H1 (cell line): Measurements from ENCODE around the gene SLC38A2. TPM values are rescaled to one million over a fixed set of nuclear protein-coding genes. Genes with fewer than 3 reads are reported as not detected.

Experiments used
- CTCF ChIA-PET: fragments of 300-600 bp; sonication (Branson Sonifier 250); formaldehyde crosslinking; loops from one replicate; lab custom pipeline; 2021; ENCODE audit not compliant: partially characterized antibody; lab: Charles Lee
- POLR2A ChIA-PET: fragments of 300-600 bp; sonication (Branson Sonifier 250); formaldehyde crosslinking; loops from one replicate; lab custom pipeline; 2021; ENCODE audit warnings: inconsistent platforms; ENCODE audit not compliant: partially characterized antibody; lab: Charles Lee
- DNase-seq, 2 experiments: peaks; one replicate each; pipeline versions ENCODE4 v3.0.0 to v3.0.0-alpha.2; 2010 to 2022; ENCODE audit warnings: low spot score in 2 of 2, low read depth in 1 of 2, mixed read lengths in 1 of 2
- FAIRE-seq: peaks from 2 replicates; lab custom pipeline; 2011; peaks lifted over from hg19 to GRCh38; lab: Jason Lieb, UNC
- H2AFZ ChIP-seq: 2 replicates; pipeline ENCODE4 v1.8.1; 2012; ENCODE audit warnings: low read length, inconsistent platforms
- H2AK5ac ChIP-seq: 2 replicates; pipeline ENCODE4 v1.6.1; 2013; ENCODE audit warnings: low read depth, low read length
- H2BK120ac ChIP-seq: replicated peaks from 2 replicates; pipeline ENCODE3; 2013; ENCODE audit warnings: low read depth, low read length, inconsistent platforms
- H2BK12ac ChIP-seq: 2 replicates; pipeline ENCODE4 v1.6.1; 2013; ENCODE audit warnings: low read depth, low read length
- H2BK15ac ChIP-seq: 2 replicates; pipeline ENCODE4 v1.6.1; 2013; ENCODE audit warnings: low read length
- H2BK20ac ChIP-seq: 2 replicates; pipeline ENCODE4 v1.6.1; 2013; ENCODE audit warnings: low read length
- H2BK5ac ChIP-seq: 2 replicates; pipeline ENCODE4 v1.6.1; 2013; ENCODE audit warnings: low read depth, low read length
- H3K14ac ChIP-seq: 2 replicates; pipeline ENCODE4 v1.6.1; 2013; ENCODE audit warnings: inconsistent platforms; ENCODE audit not compliant: insufficient read length
- H3K18ac ChIP-seq: 2 replicates; pipeline ENCODE4 v1.6.1; 2013; ENCODE audit warnings: low read length; ENCODE audit errors: extremely low read depth
- H3K23ac ChIP-seq: 2 replicates; pipeline ENCODE4 v1.6.1; 2013; ENCODE audit warnings: inconsistent platforms; ENCODE audit not compliant: insufficient read length
- H3K23me2 ChIP-seq: 2 replicates; pipeline ENCODE4 v1.6.1; 2013; ENCODE audit warnings: low read depth, low read length
- H3K27ac ChIP-seq: 2 replicates; pipeline ENCODE4 v1.6.1; 2011; ENCODE audit warnings: low read depth, low read length, inconsistent platforms
- H3K27me3 ChIP-seq, 4 experiments: replicated peaks in 1 of 4; 1 replicate in 1 of 4; 2 replicates in 3 of 4; pipeline versions ENCODE4 v1.6.1 to v1.8.1; 2011 to 2013; ENCODE audit warnings: low read length in 3 of 4, mild to moderate bottlenecking in 3 of 4, inconsistent platforms in 2 of 4, mixed read lengths in 2 of 4, moderate library complexity in 1 of 4; ENCODE audit not compliant: control insufficient read depth in 3 of 4, insufficient read depth in 3 of 4; ENCODE audit errors: extremely low read depth in 1 of 4
- H3K36me3 ChIP-seq, 4 experiments: 2 replicates each; pipeline versions ENCODE4 v1.6.1 to v1.8.1; 2011 to 2013; ENCODE audit warnings: mild to moderate bottlenecking in 4 of 4, low read length in 3 of 4, moderate library complexity in 2 of 4, control low read depth in 1 of 4, inconsistent platforms in 1 of 4; ENCODE audit not compliant: insufficient read depth in 4 of 4, control insufficient read depth in 2 of 4
- H3K4ac ChIP-seq: replicated peaks from 2 replicates; pipeline ENCODE3; 2013; ENCODE audit warnings: low read length, low read depth, mixed read lengths, inconsistent platforms; ENCODE audit not compliant: insufficient read length
- H3K4me1 ChIP-seq, 4 experiments: replicated peaks in 1 of 4; 1 replicate in 1 of 4; 2 replicates in 3 of 4; pipeline versions ENCODE4 v1.6.1 to v1.8.1; 2011 to 2013; ENCODE audit warnings: low read length in 3 of 4, inconsistent platforms in 2 of 4, mixed read lengths in 1 of 4; ENCODE audit not compliant: insufficient read depth in 4 of 4, control insufficient read depth in 3 of 4
- H3K4me2 ChIP-seq, 2 experiments: 2 replicates each; pipeline versions ENCODE4 v1.6.1 to v1.8.1; 2011 to 2013; ENCODE audit warnings: low read depth in 2 of 2, low read length in 2 of 2, control low read depth in 1 of 2, inconsistent platforms in 1 of 2, mild to moderate bottlenecking in 1 of 2; ENCODE audit not compliant: insufficient read depth in 1 of 2
- H3K4me3 ChIP-seq, 4 experiments: fragments of 200-600, 300-600 bp in 1 of 4; sonication (generic), shearing (Covaris generic), sonication (Bioruptor Twin) in 1 of 4; 2 replicates each; pipeline versions ENCODE4 v1.5.1 to v1.8.1; 2011 to 2016; ENCODE audit warnings: low read length in 4 of 4, low read depth in 3 of 4, control low read depth in 2 of 4, inconsistent platforms in 2 of 4, mild to moderate bottlenecking in 2 of 4, mixed read lengths in 1 of 4, moderate library complexity in 1 of 4; ENCODE audit not compliant: insufficient read depth in 2 of 4; ENCODE audit errors: extremely low read depth in 1 of 4
- H3K56ac ChIP-seq: replicated peaks from 2 replicates; pipeline ENCODE3; 2013; ENCODE audit warnings: low read depth, mild to moderate bottlenecking, mixed read lengths, low read length, inconsistent platforms; ENCODE audit not compliant: insufficient read length
- H3K79me1 ChIP-seq: 2 replicates; pipeline ENCODE4 v1.6.1; 2013; ENCODE audit warnings: low read depth, low read length, control low read depth
- H3K79me2 ChIP-seq, 2 experiments: 2 replicates each; pipeline versions ENCODE4 v1.6.1 to v1.8.1; 2012 to 2013; ENCODE audit warnings: low read length in 2 of 2, mild to moderate bottlenecking in 2 of 2, inconsistent platforms in 1 of 2; ENCODE audit not compliant: insufficient read depth in 2 of 2, control insufficient read depth in 1 of 2
- H3K9ac ChIP-seq, 4 experiments: replicated peaks in 1 of 4; 1 replicate in 1 of 4; 2 replicates in 3 of 4; pipeline versions ENCODE4 v1.6.1 to v1.8.1; 2011 to 2013; ENCODE audit warnings: low read depth in 3 of 4, low read length in 3 of 4, control low read depth in 2 of 4, mild to moderate bottlenecking in 2 of 4, moderate library complexity in 2 of 4, inconsistent platforms in 1 of 4; ENCODE audit errors: extremely low read depth in 1 of 4
- H3K9me3 ChIP-seq, 2 experiments: 2 replicates each; pipeline versions ENCODE4 v1.6.1 to v1.8.1; 2012 to 2013; ENCODE audit warnings: mild to moderate bottlenecking in 2 of 2, moderate library complexity in 2 of 2, control low read depth in 1 of 2, inconsistent platforms in 1 of 2, low read depth in 1 of 2, low read length in 1 of 2, mixed read lengths in 1 of 2; ENCODE audit not compliant: insufficient read depth in 2 of 2
- H4K20me1 ChIP-seq, 2 experiments: replicated peaks in 1 of 2; 2 replicates each; pipeline versions ENCODE3 to v1.8.1; 2011 to 2013; ENCODE audit warnings: inconsistent platforms in 2 of 2, low read length in 2 of 2, mild to moderate bottlenecking in 1 of 2; ENCODE audit not compliant: insufficient read depth in 2 of 2, control insufficient read depth in 1 of 2
- H4K5ac ChIP-seq: 2 replicates; pipeline ENCODE4 v1.6.1; 2013; ENCODE audit warnings: low read length, low read depth, mixed read lengths, inconsistent platforms; ENCODE audit not compliant: insufficient read length
- H4K8ac ChIP-seq: 2 replicates; pipeline ENCODE4 v1.8.0; 2013; ENCODE audit warnings: mild to moderate bottlenecking, moderate library complexity, low read length, inconsistent platforms; ENCODE audit not compliant: insufficient read depth; ENCODE audit errors: extremely low read depth
- H4K91ac ChIP-seq: replicated peaks from 2 replicates; pipeline ENCODE3; 2013; ENCODE audit warnings: low read length, mixed read lengths, inconsistent platforms; ENCODE audit not compliant: insufficient read length
- ATF3 ChIP-seq: IDR thresholded peaks from 2 replicates; pipeline ENCODE4 v1.6.1; 2011; ENCODE audit warnings: low read depth, mild to moderate bottlenecking, low read length; ENCODE audit not compliant: insufficient read depth
- E2F6 ChIP-seq: IDR thresholded peaks from 2 replicates; pipeline ENCODE4 v1.6.1; 2012; ENCODE audit warnings: inconsistent platforms
- EP300 ChIP-seq, 2 experiments: IDR thresholded peaks; 1 replicate in 1 of 2; 2 replicates in 1 of 2; pipeline ENCODE4 v1.6.1; 2011 to 2012; ENCODE audit warnings: low read depth in 2 of 2, low read length in 2 of 2, mild to moderate bottlenecking in 2 of 2, borderline replicate concordance in 1 of 2, inconsistent platforms in 1 of 2, moderate library complexity in 1 of 2
- JUND ChIP-seq: IDR thresholded peaks from 2 replicates; pipeline ENCODE4 v1.6.1; 2011; ENCODE audit warnings: mild to moderate bottlenecking, improper control_type of control experiment, low read length
- RAD21 ChIP-seq, 2 experiments: IDR thresholded peaks in 1 of 2; conservative IDR thresholded peaks in 1 of 2; 2 replicates each; pipeline ENCODE4 v1.6.1; 2011; ENCODE audit warnings: low read depth in 2 of 2, low read length in 2 of 2, improper control_type of control experiment in 1 of 2, inconsistent platforms in 1 of 2, mild to moderate bottlenecking in 1 of 2, moderate library complexity in 1 of 2
- RBBP5 ChIP-seq: IDR thresholded peaks from 2 replicates; pipeline ENCODE4 v1.7.1; 2012; ENCODE audit warnings: low read depth, mild to moderate bottlenecking, inconsistent platforms, low read length, moderate library complexity, borderline replicate concordance
- TAF1 ChIP-seq: IDR thresholded peaks from 2 replicates; pipeline ENCODE4 v1.6.1; 2011; ENCODE audit warnings: mild to moderate bottlenecking, low read depth, low read length
- ZNF274 ChIP-seq: IDR thresholded peaks from 2 replicates; pipeline ENCODE4 v1.7.0; 2012; ENCODE audit warnings: low read length, borderline replicate concordance; ENCODE audit errors: extremely low read depth
- WGBS, 2 experiments: shearing (Covaris generic) in 1 of 2; methylation state at CpG; one replicate each; pipeline versions ENCODE4 v1.1.6 to v1.1.7; 2013 to 2015; ENCODE audit warnings: low lambda C conversion rate in 2 of 2, mixed read lengths in 2 of 2, inconsistent platforms in 1 of 2, low coverage in 1 of 2, missing lambda C conversion rate in 1 of 2; ENCODE audit not compliant: insufficient replicate concordance in 2 of 2, insufficient coverage in 1 of 2, insufficient read length in 1 of 2; ENCODE audit errors: extremely low coverage in 1 of 2, missing lambda C conversion rate in 1 of 2; 5-methylcytosine and 5-hydroxymethylcytosine counted together
- polyA plus RNA-seq, 7 experiments: library from polyadenylated mRNA; depleted of rRNA in 3 of 7; stranded (reverse) in 5 of 7; unstranded in 2 of 7; fragments of >200 nt in 5 of 7; fragments of 200-250 nt in 2 of 7; gene quantifications; 1 replicate in 5 of 7; 2 replicates in 1 of 7; 4 replicates in 1 of 7; pipeline versions ENCODE4 v1.2.1 to v1.2.3, GENCODE V29; 2011 to 2013; ENCODE audit warnings: missing spikeins in 2 of 7, mixed read lengths in 2 of 7
- total RNA-seq: library from RNA; stranded (reverse); fragmentation: NEBNext Ultra II Directional; extraction: Animal tissue kit (Norgen Biotek cat#: 25700); gene quantifications from 2 replicates; pipeline ENCODE4 v1.2.1, GENCODE V29; 2021

SLC38A2 gene
- total and polyA plus RNA-seq, 2 of the 8 experiments (the other 6 are each of a cell fraction or from before 2014, with no cell fraction given): 163 to 684 TPM

GRCh38 chr12:46382964-46383653 lies 10.5 kb upstream of the SLC38A2 start:
- H3K79me1 ChIP-seq: peaks cover 2% of the 10 kb centered on the region; the same call in 1 of the 2 replicates
- peaks cover 0 to 3% (median 0%) of the 10 kb centered on the region in 4 experiments; a peak in 2 of 8 replicates for H3K36me3 ChIP-seq
- H3K4ac ChIP-seq: peak overlapping the region; percentile 41
- H3K4me2 ChIP-seq: peak overlapping the region; percentile 89 to 95
- H3K9me3 ChIP-seq: peaks cover 0 to 3% of the 10 kb centered on the region in 2 experiments; a peak in 1 of 4 replicates
- no peak overlapping the region for H3K23ac ChIP-seq
- peak overlapping the region; percentile 99; the same call in 1 of the 2 replicates for H4K8ac ChIP-seq
- H3K18ac ChIP-seq: no peak overlapping the region; the same call in 1 of the 2 replicates
- ChIA-PET CTCF (no interaction called here), POLR2A (interaction anchor here (1.0 to 15.4 kb wide), 4 partner anchors 16 to 114 kb away, joined by 3 to 233 read pairs (median 4); partner anchors contain the start of genes SLC38A1 and SLC38A2)
- H3K79me2 ChIP-seq: peaks cover 3 to 22% of the 10 kb centered on the region in 2 experiments; a peak in 2 of 4 replicates
- DNase-seq: peak in 1 of 2 experiments; percentile 93
- H2AK5ac ChIP-seq: peak overlapping the region; percentile 87; the same call in 1 of the 2 replicates
- H3K27ac ChIP-seq: peak overlapping the region; percentile 94
- H2BK120ac ChIP-seq: no peak overlapping the region
- peak overlapping the region; percentile 49 for H4K91ac ChIP-seq
- no peak overlapping the region for H2BK15ac ChIP-seq
- peak overlapping the region; percentile 91; the same call in 1 of the 2 replicates for H2BK12ac ChIP-seq
- H4K5ac ChIP-seq: peak overlapping the region; percentile 93
- H3K14ac ChIP-seq: no peak overlapping the region
- peak overlapping the region; percentile 96 for H2BK5ac ChIP-seq
- no peak overlapping the region for H2AFZ ChIP-seq
- 0% methylated on average over 14 of the region's 74 CpGs; no CpG with 5 or more reads in 1 of the 2 experiments for WGBS, 2 experiments
- H3K4me1 ChIP-seq: peaks cover 13 to 31% (median 22%) of the 10 kb centered on the region in 4 experiments
- H3K23me2 ChIP-seq: peaks cover 5% of the 10 kb centered on the region; the same call in 1 of the 2 replicates
- peak overlapping the region; percentile 83; the same call in 1 of the 2 replicates for H2BK20ac ChIP-seq
- H3K27me3 ChIP-seq: no peaks in the 10 kb centered on the region
- FAIRE-seq: no peak
- peak overlapping the region; percentile 79 to 90 (median 83) for H3K4me3 ChIP-seq
- peak overlapping the region; percentile 73 for H3K56ac ChIP-seq
- peak overlapping the region; percentile 74 to 92 (median 82) for H3K9ac ChIP-seq
- no peaks in the 10 kb centered on the region for H4K20me1 ChIP-seq
- no peak for TF ChIP-seq ZNF274
- TF ChIP-seq EP300 (IDR thresholded peaks at IDR 0.05; ENCODE audit: borderline replicate concordance in 1 of 2, low read depth in 2 of 2, low read length in 2 of 2): 0 out of 3 replicates have a peak, but pooled peaks of 1 of the 2 experiments have one; percentile 18
- TF ChIP-seq RAD21 (IDR thresholded peaks at IDR 0.05 in 1 of 2, conservative IDR thresholded peaks at IDR 0.05 in 1 of 2; ENCODE audit: low read depth in 2 of 2, low read length in 2 of 2): no peak
- no peak for TF ChIP-seq ATF3
- peak; percentile 26; the same call in 1 of the 2 replicates for TF ChIP-seq JUND
- peak; percentile 52 for TF ChIP-seq TAF1
- peak; percentile 77 for TF ChIP-seq E2F6
- peak; percentile 84; the same call in 1 of the 2 replicates for TF ChIP-seq RBBP5
